GM21619 (cell line): ENCODE data around the gene NEURL2.
"Not testable (repeated sequence)": the region's sequence is repeated elsewhere in the genome, so short reads cannot be mapped to it uniquely, and the experiment has no call there.

Experiments used
- ATAC-seq: cut with Tn5 transposase; IDR thresholded peaks from one replicate; pipeline ENCODE4 v1.9.1; 2021; ENCODE audit not compliant: unreplicated experiment

Gene NEURL2, protein sequence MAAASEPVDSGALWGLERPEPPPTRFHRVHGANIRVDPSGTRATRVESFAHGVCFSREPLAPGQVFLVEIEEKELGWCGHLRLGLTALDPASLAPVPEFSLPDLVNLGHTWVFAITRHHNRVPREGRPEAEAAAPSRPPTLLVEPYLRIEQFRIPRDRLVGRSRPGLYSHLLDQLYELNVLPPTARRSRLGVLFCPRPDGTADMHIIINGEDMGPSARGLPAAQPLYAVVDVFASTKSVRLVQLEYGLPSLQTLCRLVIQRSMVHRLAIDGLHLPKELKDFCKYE

DNA sequence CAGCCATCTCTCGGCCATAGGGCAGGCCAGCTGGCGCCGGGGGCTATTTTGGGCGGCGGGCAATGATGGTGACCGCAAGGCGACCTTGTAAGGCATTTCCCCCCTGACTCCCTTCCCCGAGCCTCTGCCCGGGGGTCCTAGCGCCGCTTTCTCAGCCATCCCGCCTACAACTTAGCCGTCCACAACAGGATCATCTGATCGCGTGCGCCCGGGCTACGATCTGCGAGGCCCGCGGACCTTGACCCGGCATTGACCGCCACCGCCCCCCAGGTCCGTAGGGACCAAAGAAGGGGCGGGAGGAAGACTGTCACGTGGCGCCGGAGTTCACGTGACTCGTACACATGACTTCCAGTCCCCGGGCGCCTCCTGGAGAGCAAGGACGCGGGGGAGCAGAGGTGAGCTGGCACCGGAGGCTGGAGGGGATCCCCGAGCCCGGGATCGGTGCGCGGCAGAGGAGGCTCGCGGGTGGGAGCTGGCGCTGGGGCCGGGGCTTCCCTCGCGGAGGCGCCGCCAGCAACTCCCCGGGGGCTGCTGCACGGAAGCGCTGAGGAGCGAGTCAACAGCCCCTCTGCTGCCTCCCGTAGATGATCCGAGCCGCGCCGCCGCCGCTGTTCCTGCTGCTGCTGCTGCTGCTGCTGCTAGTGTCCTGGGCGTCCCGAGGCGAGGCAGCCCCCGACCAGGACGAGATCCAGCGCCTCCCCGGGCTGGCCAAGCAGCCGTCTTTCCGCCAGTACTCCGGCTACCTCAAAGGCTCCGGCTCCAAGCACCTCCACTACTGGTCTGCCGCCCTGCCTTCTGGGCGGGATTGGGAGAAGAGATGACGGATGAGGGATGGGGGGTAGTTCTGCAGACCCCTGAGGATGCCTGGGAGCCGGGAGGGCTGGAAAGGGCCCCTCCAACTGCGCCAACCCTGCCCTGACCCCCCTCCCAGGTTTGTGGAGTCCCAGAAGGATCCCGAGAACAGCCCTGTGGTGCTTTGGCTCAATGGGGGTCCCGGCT, at the start of gene NEURL2, which contains the start of gene CTSA:
TSS of gene NEURL2 (minus strand) at position 224 of the 999 bp plus-strand sequence. CDS start at position 7, 217 bp downstream.
TSS of gene CTSA (plus strand) at position 351 of the 999 bp plus-strand sequence. CDS start at position 585, 234 bp downstream.
- ATAC-seq, result peak; percentile 71

DNA sequence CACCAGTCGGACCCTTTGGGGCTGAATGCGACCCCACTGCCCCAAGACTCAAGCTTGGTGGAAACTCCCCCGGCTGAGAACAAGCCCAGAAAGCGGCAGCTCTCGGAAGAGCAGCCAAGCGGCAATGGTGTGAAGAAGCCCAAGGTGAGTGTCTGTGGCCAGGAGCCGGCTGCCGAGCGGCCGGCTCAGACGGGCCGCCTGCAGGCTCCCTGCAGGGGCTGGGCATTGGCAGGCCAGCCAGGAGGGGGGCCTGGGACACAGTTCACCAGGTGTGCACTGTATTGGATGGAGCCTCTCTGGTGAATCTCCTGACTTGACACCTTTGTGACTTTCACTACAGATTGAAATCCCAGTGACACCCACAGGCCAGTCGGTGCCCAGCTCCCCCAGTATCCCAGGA, 49.5 kb upstream of the NEURL2 start:
- ATAC-seq, result no peak

DNA sequence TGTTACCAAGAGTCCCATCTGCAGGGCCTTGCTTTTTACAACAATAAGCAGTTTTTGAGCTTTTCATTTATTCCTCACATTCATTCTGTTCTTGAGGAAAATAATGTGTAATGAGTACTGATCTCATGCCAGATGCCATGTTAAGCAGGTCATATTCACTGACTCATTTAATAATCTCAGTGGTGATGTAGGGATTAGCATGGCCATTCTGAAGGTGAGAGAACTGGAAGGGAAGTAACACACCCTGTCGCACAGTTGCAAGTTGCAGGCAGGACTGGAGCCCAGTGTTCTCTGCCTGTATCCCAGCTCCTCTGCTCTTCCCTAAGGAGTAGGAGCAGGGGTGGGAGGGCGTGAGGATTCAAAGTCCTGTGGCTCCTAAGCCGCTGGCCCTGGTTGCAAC, 49.0 kb upstream of the NEURL2 start:
- no peak for ATAC-seq

DNA sequence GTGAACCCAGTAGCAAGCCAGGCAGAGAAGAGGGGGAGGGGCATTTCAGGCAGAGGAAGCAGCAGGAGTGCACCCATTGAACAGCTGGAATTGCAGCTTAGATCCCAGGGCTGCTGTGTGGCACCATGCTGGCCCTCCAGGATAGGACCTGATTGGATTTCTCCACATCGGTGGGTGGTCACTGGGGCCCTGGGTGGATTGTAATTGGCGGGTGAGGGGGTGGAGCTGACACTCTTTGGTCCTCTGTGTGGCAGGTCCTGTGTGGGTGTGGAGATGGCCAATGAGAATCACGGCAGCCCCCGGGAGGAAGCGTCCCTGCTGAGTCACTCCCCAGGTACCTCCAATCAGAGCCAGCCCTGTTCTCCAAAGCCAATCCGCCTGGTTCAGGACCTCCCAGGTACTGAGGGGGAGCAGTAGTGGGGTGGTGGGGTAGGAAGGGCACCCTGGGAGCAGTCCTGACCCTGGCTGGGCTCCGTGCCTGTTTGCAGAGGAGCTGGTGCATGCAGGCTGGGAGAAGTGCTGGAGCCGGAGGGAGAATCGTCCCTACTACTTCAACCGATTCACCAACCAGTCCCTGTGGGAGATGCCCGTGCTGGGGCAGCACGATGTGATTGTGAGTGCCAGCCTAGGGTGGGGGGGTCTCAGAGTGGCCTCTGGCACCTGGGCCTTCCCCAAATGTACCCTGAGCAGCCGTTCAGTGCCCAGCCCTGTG, 47.9 kb upstream of the NEURL2 start:
- ATAC-seq, result no peak

DNA sequence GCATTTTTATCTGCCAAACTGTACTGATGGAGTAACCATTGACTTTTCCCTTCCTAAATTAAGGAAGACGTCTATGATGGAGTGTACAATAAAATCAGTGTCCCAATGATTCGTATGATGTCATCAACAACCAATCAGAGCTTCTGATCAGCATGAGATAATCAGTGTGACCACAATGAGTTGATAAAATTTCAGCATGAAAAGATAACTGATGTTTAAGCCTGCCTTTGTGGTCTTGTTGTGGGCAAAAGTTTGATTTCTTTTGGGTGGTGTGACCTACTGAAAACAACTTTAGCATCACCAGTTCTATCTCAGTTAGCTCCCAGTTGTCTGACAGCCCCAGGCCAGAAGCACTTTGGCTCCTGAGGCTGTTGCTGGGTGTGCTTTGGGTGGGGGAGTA, 46.8 kb upstream of the NEURL2 start:
- ATAC-seq, result no peak

DNA sequence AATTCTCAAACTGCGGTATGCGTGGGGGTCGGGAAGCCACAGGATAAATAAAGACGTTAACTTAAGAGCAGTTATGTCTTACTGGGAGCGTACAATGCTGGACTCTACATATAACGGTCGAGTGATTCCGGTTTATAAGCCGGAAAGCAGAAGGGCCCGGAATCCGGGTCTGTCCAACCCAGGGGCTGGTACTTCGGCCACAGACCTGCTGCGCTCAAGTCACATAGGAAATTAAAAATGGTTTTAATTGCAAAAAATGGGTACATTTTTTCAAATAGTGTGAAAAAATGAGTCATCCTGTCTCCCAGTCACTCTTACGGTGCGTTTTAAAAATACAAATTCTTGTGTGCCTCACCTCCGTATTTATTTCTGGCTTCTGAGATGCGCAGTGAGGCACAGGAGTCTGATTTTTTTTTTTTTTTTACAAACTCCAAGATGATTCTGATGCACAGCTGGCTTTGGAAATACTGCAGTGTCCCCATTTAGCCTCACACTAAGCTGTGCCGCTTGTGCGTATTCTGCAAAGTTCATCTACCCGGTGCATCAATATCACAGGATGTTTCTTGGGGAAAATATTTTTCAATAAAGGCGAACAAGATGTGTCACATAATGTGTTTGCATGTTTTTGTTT, 44.5 kb upstream of the NEURL2 start:
- peak; percentile 4 for ATAC-seq

DNA sequence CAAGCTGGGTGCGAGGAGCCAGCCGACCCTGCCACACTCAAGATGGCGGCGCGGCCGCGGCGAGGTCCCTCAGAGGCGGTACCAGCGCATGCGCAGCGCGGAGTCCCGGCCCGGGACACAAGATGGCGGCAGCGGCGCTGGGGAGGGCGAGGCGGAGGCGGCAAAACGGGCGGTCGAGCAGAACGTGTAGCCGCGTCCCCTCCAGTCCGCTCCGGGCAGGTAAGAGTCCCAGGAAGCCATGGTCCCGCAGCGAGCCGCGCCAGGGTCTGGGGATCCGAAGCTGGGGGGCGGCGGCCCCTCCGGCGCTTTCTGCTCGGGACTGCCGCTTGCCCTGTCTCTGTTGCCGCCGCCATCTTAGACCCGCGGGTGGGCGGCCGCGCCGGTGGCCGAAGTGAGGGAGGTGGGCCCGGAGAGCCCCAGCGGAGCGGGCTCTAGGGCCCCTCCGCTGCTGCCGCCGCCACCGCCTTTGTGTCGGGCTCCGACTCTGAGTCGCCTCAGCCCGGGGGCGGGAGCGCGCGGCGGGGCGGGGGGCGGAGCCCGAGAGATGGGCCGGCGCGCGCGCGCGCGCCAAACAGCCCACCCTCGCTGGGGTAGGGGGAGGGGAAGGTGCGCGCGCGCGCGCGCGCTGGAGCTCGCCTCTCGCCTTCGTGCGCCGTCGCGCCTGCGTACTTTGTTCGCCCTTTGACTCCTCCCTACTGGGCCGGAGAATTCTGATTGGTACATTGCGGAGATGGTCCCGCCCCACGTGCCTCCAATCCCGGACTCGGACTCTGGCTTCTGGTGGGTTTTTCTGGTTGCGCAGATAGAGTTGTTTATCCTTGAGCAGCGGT, 43.8 kb upstream of the NEURL2 start, which contains the start of gene PCIF1:
TSS of gene PCIF1 (plus strand) at position 98 of the 830 bp plus-strand sequence. CDS start 4,317 bp downstream, outside the sequence.
- ATAC-seq, result peak; percentile 61

DNA sequence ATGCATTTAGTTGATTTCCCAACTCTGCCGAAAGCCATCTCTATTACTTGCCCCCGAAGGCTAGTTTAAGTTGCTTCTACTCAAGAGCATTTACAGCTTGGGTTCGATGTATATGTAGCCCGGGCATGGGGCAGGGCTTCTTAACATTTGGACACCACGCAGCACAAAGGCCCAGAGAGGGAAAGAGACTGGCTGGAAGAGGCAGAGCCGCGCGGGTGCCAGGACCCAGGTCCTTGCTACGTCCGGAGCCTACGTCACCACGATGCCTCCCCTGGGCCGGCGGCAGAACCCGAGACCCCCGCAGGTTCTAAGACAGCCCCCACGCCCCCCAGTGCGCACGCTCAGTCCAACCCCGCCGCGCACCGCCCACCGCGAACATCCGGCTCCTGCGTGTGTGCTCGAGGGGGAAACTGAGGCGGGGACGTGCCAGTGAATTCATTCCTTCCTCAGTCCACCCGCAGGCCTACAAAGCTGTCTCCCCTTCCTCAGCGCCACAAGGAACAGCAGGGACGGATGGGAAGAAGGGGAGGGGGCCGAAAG, 43.1 kb upstream of the NEURL2 start:
- ATAC-seq, result peak; percentile 18

DNA sequence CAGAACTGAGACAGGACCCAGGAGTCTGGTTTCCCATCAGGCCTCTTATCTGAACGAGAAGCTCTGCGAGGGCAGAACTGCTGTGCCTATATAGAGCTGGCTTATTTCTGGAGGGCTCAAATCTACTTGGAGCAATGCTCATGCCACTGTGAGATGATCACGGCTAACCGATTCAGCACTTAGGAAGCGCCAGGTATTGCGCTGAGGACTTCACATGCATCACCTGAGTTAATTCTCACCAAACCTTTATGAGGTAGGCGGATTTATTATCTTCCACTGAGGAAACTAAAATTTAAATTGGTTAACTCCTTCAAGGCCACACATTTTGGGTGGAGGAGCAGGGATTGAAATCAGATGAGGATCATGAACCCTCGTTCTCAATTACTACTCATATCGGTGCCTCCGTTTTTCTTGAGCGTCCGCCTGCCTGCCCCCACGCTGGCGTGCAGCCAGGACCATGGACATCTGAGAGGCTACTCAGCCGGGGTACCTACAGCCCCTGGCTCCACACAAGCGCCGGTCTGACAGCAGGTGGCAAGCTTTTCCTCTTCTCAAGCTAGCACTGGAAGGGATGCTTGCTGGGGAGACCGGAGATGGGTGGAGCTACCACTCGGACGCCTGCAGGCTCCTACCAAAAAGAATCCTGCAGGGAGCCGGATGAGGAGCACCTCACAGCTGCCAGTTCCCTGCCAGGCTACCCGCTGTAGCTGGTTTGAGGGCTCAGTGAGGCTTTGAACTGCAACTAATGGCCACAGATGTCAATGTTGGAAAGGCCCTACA, 42.4 kb upstream of the NEURL2 start:
- ATAC-seq, result peak; percentile 35

DNA sequence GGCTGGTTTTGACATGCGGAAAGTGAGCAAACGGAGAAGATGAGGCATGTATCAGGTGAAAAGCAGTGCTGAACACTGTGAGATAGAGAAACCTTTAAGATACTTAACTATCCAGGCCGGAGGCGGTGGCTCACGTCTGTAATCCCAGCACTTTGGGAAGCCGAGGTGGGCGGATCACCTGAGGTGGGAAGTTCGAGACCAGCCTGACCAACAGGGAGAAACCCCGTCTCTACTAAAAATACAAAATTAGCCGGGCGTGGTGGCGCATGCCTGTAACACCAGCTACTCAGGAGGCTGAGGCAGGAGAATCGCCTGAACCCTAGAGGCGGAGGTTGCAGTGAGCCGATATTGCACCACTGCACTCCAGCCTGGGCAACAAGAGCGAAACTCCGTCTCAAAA, 40.7 kb upstream of the NEURL2 start:
- not testable (repeated sequence) for ATAC-seq

DNA sequence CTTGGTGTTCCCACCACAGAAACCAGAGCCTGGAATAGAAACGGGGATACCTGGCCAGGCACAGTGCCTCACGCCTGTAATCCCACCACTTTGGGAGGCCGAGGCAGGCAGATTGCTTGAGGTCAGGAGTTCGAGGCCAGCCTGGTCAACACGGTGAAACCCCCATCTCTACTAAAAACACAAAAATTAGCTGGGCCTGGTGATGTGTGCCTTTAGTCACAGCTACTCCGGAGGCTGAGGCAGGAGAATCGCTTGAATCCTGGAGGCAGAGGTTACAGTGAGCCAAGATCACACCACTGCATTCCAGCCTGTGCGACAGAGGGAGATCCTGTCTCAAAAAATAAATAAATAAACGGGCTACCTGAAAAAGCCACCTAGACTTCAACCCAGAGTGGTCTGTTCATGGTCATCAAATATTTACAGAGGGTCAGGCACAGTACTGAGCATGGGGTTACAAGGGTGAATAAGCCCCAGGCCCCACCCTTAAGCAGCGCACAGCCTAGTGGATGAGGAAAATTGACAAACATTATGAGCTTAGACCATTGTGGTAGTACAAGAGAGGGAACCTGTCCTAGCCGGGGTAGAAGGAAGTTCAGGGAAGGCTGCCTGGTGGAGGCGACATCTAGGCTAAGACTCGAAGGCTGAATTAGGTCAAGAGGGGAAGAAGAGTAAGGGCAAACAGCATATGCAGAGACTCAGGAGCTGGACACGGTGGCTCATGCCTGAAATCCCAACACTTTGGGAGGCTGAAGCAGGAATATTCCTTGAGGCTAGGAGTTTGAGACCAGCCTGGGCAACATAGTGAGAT, 36.3 kb upstream of the NEURL2 start:
- ATAC-seq, result no peak

DNA sequence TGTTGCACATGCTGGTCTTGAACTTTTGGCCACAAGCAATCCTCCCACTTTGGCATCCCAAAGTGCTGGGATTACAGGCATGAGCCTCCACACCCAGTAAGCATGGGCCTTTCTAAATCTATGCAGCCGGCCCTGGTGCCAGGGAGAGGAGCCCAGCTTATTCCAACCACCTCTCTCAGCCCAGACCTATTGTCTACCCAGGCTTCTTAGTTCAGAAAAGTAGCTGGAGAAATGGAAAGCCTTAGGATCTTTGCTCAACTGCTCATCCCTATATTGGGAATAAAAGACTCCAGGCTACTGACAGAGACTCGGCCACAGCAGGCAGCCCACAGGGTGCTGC, 35.7 kb upstream of the NEURL2 start:
- ATAC-seq, result no peak

DNA sequence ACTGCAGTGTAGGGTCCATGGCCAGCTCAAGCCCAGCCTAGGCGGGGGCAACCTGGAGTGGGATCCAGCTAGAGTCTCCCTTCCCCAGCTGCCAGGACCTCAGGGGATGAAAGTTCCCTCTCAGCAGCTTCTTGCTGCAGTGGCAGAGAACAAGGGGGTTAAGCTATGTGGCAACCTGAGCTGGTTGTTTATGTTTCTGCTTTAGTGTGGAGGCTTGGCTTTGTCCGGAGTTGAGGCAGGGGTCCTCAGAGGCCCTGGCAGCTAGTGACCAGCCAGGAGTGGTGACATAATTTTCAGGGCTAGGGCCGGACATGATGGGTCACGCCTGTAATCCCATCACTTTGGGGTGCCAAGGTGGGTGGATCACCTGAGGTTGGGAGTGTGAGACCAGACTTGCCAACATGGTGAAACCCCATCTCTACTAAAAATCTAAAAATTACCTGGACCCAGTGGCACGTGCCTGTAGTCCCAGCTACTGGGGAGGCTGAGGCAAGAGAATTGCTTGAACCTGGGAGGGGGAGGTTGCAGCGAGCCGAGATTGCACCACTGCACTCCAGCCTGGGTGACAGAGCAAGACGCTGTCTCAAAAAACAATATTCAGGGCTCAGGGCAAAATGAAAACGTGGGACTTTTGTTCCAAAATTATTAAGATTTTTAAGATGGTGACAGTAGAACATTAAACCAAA, 35.0 kb upstream of the NEURL2 start:
- no peak for ATAC-seq

DNA sequence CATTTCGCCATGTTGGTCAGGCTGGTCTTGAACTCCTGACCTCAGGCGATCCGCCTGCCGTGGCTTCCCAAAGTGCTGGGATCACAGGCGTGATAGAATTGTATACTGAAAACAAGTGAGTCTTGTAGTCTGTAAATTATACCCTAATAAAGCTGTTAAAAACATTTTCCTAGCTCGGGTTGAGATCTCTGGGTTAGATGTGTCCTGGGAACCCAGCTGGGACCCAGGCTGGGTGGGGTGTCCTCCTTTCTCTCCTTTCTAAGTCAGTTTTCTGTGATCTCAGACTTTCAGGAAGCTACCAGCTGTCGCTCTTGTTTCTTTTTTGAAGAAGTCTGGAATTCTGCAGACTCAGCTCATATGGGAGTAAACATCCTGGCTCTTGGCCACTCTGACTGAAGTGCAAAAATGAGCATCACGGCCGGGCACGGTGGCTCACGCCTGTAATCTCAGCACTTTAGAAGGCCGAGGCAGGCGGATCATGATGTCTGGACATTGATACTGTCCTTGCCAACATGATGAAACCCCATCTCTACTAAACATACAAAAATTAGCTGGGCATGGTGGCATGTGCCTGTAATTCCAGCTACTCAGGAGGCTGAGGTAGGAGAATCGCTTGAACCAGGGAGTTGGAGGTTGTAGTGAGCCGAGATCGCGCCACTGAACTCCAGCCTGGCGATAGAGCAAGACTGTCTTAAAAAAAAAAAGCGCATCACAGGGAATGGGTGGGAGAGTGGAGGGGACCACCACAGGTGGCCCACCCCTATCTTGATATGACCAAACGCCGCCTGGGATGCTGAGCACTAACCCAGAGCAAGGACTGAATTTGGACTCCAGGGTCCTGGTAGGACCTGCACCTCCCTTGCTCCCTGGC, 33.6 kb upstream of the NEURL2 start:
- ATAC-seq, result no peak

DNA sequence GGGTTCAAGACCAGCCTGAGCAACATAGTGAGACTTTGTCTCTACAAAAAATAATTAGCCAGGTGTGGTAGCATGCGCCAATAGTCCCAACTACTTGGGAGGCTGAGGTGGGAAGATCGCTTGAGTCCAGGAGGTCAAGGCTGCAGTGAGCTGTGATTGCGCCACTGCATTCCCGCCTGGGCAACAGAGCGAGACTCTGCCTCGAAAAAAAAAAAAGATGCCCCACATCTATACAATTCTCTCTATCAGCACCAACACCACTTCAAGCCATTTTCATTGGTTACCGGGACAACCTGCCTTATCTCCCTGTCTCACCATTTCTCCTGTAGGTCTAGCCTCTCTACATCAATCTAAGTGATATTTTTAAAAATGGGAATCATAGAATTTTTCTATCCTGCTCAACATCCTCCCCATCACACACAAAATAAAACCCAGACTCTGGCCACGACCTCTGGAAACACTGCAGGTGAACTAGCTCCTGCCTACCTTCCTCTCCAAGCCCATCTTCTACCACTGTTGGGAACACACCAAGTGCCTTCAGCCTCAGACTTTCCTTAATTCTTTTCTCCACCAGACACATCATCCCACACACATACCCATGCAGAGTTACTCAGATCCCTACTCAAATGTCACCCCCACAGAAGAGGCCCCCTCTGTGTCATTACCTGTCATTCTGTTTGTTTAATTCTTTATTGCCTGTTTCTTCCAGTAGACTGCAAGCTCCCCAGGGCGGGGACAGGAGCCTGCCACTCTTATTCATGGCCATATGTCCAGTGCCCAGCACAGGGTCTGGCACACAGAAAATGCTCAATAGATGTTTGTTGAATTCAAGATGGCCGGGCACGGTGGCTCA, 30.6 kb upstream of the NEURL2 start:
- ATAC-seq, result no peak
